Measurements from ENCODE around the gene CBFA2T2. TPM values are rescaled to one million over a fixed set of nuclear protein-coding genes. Genes with fewer than 3 reads are reported as not detected.

CBFA2T2 gene
- total RNA-seq, 1 donor, result 11.2 TPM

GRCh38 chr20:33658510-33658909 is 168.6 kb downstream of the CBFA2T2 start:
- H3K27me3 ChIP-seq (ENCODE audit: insufficient read depth, low read length), result no peaks in the 10 kb centered on the region
- no peak overlapping the region for H3K4me3 ChIP-seq (ENCODE audit: insufficient read depth, low read length)
- peak; percentile 68 for DNase-seq (ENCODE audit: insufficient read length, low spot score, missing footprints)
- no peak for TF ChIP-seq CTCF (IDR thresholded peaks at IDR 0.05; ENCODE audit: extremely low read depth, low read depth, low read length)
- peaks cover 7% of the 10 kb centered on the region for H3K4me1 ChIP-seq (ENCODE audit: insufficient read depth, low read length)
- no peaks in the 10 kb centered on the region for H3K79me2 ChIP-seq (ENCODE audit: insufficient read depth, low read length)
- H3K9me3 ChIP-seq (ENCODE audit: low read depth, low read length), result no peaks in the 10 kb centered on the region
- peaks cover 5% of the 10 kb centered on the region for H3K36me3 ChIP-seq (ENCODE audit: insufficient read depth, low read length)
- H3K4me2 ChIP-seq (ENCODE audit: insufficient read depth, low read length), result no peak overlapping the region
- no peak overlapping the region for H3K27ac ChIP-seq (ENCODE audit: low read depth, low read length)
- no peaks in the 10 kb centered on the region for H4K20me1 ChIP-seq (ENCODE audit: insufficient read depth, low read length)
- H2AFZ ChIP-seq (ENCODE audit: low read length), result no peak overlapping the region

- no peak for TF ChIP-seq CTCF (IDR thresholded peaks at IDR 0.05; ENCODE audit: extremely low read depth, low read depth, low read length)
- H3K79me2 ChIP-seq (ENCODE audit: insufficient read depth, low read length), result no peaks in the 10 kb centered on the region
- no peaks in the 10 kb centered on the region for H3K9me3 ChIP-seq (ENCODE audit: low read depth, low read length)
- no peaks in the 10 kb centered on the region for H3K27me3 ChIP-seq (ENCODE audit: insufficient read depth, low read length)
- no peak overlapping the region for H3K27ac ChIP-seq (ENCODE audit: low read depth, low read length)
- peaks cover 5% of the 10 kb centered on the region for H3K36me3 ChIP-seq (ENCODE audit: insufficient read depth, low read length)
- H4K20me1 ChIP-seq (ENCODE audit: insufficient read depth, low read length), result no peaks in the 10 kb centered on the region
- peaks cover 5% of the 10 kb centered on the region for H3K4me1 ChIP-seq (ENCODE audit: insufficient read depth, low read length)
- H3K4me3 ChIP-seq (ENCODE audit: insufficient read depth, low read length), result no peak overlapping the region
- no peak overlapping the region for H2AFZ ChIP-seq (ENCODE audit: low read length)
- peak; percentile 36 for DNase-seq (ENCODE audit: insufficient read length, low spot score, missing footprints)
- H3K4me2 ChIP-seq (ENCODE audit: insufficient read depth, low read length), result no peak overlapping the region
Measured at GRCh38 chr20:33658929-33659328, 169.0 kb downstream of the CBFA2T2 start.

- no peaks in the 10 kb centered on the region for H3K79me2 ChIP-seq (ENCODE audit: insufficient read depth, low read length)
- peaks cover 10% of the 10 kb centered on the region for H3K4me1 ChIP-seq (ENCODE audit: insufficient read depth, low read length)
- no peak overlapping the region for H2AFZ ChIP-seq (ENCODE audit: low read length)
- H4K20me1 ChIP-seq (ENCODE audit: insufficient read depth, low read length), result no peaks in the 10 kb centered on the region
- no peak for TF ChIP-seq CTCF (IDR thresholded peaks at IDR 0.05; ENCODE audit: extremely low read depth, low read depth, low read length)
- no peak overlapping the region for H3K27ac ChIP-seq (ENCODE audit: low read depth, low read length)
- no peak overlapping the region for H3K4me3 ChIP-seq (ENCODE audit: insufficient read depth, low read length)
- H3K27me3 ChIP-seq (ENCODE audit: insufficient read depth, low read length), result no peaks in the 10 kb centered on the region
- H3K9me3 ChIP-seq (ENCODE audit: low read depth, low read length), result no peaks in the 10 kb centered on the region
- H3K36me3 ChIP-seq (ENCODE audit: insufficient read depth, low read length), result peaks cover 5% of the 10 kb centered on the region
- no peak for DNase-seq (ENCODE audit: insufficient read length, low spot score, missing footprints)
- H3K4me2 ChIP-seq (ENCODE audit: insufficient read depth, low read length), result no peak overlapping the region
Measured at GRCh38 chr20:33659341-33660034, 169.6 kb downstream of the CBFA2T2 start.

GRCh38 chr20:33660035-33660684 is 170.3 kb downstream of the CBFA2T2 start:
- no peak for TF ChIP-seq CTCF (IDR thresholded peaks at IDR 0.05; ENCODE audit: extremely low read depth, low read depth, low read length)
- Histone ChIP-seq H3K27me3 (ENCODE audit: insufficient read depth, low read length) (no peaks in the 10 kb centered on the region), H3K9me3 (ENCODE audit: low read depth, low read length) (no peaks in the 10 kb centered on the region), H3K79me2 (ENCODE audit: insufficient read depth, low read length) (no peaks in the 10 kb centered on the region), H3K36me3 (ENCODE audit: insufficient read depth, low read length) (peaks cover 5% of the 10 kb centered on the region), H4K20me1 (ENCODE audit: insufficient read depth, low read length) (no peaks in the 10 kb centered on the region), H2AFZ (ENCODE audit: low read length) (no peak overlapping the region), H3K27ac (ENCODE audit: low read depth, low read length) (no peak overlapping the region), H3K4me2 (ENCODE audit: insufficient read depth, low read length) (no peak overlapping the region), H3K4me1 (ENCODE audit: insufficient read depth, low read length) (peaks cover 10% of the 10 kb centered on the region), H3K4me3 (ENCODE audit: insufficient read depth, low read length) (no peak overlapping the region)
- DNase-seq (ENCODE audit: insufficient read length, low spot score, missing footprints), result peak; percentile 63
